Measurements from ENCODE around the gene TAS1R3.

The TAS1R3 gene

DNA sequence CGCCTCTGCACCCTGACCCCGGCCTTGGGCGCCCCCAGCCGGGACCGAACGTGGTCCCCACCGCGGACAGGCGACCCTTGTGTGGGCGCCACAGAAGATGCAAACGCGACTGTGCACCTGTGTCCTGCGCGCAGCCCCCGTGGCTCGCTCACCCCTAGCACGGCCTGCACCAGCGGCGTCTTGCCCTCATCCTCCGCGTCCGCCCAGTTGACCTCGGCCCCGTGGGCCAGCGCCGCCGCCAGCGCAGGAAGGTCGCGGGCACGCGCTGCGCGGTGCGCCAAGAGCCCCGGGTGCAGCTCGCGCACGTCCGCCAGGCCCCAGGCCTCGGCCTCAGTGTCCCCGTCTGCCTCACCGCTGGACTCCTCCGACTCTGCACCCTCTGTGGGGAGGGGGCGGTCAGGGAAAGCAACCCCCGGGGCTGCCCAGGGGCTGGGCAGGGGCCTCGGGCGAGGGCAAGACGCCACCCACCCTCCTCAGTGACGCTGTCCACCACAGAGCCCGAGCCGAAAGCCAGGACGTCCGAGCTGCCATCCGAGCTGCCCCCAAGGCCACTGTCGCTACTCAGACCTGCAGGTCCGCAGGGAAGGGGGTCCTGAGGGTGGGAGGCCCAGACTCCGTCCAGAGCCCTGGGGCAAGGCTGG, 36.7 kb upstream of the TAS1R3 start:
- no peak for DNase-seq (ENCODE audit: low read depth in 2 of 2, low spot score in 1 of 2)

DNA sequence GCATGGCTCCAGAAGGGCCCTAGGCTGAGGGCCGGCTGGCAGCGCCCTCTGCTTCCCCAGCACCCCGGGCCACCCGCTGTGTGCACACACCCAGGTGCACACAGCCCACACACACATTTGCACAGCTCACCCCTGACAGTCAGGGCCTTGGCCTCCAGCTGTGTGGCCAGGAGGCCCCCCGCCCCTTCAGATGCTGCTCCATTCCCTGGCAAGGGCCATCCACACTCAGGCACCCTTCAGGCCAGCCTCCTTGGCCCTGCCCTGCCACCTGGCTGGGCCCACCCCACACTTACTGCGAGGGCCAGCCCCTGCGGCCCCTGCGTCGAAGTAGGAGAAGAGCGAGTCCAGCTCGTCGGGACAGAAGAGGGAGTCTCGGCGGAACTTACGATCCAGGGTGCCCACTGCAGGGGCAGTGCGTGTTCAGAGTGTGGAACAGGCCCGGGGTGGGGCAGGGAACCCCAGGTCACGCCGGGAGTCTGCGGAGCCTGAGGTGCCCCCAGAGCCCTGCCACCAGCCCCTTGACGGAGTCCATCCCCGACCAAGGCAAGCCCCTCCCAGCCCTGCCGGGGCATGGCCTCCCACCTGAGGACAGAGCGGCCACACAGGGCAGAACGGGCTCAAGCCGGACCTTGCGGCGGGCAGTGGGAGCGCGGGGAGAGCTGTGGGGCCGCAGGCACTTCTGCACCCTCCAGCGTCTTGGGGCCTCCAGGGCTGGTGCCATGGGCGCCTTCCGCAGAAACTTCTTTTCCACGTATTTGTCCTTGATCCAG, 35.7 kb upstream of the TAS1R3 start:
- no peak for DNase-seq (ENCODE audit: low read depth in 2 of 2, low spot score in 1 of 2)

DNA sequence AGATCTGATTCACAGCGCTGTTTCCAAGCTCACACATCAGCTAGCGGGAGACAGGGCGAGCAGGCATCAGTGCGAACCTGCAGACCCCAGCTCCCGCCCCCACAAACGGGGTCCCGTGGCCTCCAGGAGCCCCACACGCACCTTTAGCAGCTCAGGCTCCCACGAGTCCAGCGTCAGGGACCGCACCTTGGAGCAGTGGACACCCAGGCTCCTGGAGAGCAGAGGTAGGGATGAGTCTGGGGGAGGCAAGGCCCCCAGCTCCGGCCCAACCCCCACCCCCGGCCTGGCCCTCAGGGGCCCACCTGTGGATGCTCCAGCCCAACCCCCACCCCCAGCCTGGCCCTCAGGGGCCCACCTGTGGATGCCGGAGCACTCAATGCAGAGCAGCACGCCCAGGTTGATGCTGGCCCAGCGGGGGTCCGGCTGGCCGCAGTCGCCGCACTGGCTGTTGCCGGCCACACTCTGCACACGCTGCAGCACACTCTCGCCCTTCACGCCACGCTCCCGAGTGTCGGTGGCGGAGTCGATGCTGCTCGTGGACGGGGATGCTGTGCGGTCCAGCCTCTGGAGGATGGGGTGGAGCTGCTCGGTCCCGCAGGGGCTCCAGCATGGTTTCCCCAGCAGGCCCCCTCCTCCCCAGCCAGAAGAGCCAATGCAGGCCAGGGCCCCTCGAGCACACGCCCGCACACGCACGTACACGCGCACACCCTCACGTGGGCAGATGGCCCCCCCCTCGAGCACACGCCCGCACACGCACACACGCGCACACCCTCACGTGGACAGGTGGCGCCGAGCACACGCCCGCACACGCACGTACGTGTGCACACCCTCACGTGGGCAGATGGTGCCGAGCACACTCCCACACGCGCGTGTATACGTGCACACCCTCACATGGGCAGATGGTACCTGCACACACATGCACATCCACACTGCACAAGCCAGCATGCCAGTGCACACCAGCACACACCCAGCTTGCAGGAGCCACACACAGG, 34.7 kb upstream of the TAS1R3 start:
- DNase-seq (ENCODE audit: low read depth in 2 of 2, low spot score in 1 of 2), result no peak

DNA sequence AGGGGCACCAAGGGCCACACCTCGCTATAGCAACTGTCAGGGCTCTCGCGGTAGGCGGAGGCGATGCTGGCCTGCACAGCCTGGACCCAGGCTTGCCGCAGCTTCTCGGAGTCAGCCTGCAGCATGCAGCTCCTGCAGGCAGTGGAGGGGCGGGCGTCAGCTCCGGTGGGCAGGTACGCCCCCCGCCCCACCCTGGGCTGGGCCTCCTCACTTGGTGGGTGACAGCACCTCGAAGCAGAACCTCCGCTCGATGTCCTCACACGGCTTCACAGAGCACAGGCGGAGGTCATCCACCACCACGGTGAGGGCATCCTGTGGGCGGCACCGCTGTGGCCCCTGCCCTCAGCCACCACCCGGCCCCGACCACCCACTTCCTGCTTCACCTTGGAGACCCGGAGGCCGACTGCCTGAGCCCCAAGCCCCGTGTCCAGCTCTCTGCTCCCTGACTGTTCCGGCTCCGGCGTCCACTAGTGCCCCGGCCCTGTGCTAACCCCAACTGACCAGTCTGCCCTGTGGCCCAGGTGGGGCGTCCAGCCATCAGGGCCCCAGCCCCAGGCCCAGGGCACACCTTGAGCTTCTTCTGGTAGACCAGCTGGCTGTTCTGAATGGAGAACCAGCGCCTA, 33.2 kb upstream of the TAS1R3 start:
- no peak for DNase-seq (ENCODE audit: low read depth in 2 of 2, low spot score in 1 of 2)

DNA sequence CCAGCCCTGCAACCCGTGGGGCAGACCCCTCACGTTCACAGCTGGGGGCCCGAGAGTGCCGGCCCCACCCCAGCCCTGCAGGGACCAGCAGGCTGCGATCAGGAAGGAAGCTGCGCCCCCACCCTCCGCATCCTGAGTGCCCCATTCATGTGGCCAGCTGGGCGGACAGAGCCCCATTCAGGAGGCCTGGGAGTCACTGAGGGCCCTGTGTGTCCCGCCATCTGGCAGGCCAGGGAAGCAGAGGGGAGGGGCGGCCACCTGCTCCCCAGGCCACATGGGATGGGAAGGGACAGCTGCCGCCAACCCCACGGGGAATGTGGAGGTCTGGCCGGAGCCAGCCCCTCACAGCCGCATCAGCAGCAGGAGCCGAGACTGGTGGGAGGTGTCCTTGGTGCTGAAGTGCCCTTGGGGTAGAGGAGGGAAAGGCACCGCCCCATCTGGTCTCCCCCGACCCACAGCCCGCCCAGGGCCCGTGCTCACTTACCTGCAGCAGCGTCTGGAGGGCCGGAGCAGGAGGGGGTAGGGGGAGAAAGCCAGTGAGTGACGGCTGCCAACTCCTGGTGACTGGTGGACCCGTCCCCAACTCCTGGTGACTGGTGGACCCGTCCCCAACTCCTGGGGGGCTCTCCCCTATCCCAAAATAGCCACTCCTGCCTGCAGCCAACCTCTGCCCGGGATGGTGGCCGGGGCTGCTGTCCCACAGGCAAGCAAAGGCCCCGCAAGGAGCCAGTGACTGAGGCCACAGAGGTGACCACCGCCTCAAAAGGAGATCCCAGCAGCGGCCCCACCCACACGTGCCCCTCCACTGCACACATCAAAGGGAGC, 32.0 kb upstream of the TAS1R3 start:
- DNase-seq (ENCODE audit: low read depth in 2 of 2, low spot score in 1 of 2), result no peak

DNA sequence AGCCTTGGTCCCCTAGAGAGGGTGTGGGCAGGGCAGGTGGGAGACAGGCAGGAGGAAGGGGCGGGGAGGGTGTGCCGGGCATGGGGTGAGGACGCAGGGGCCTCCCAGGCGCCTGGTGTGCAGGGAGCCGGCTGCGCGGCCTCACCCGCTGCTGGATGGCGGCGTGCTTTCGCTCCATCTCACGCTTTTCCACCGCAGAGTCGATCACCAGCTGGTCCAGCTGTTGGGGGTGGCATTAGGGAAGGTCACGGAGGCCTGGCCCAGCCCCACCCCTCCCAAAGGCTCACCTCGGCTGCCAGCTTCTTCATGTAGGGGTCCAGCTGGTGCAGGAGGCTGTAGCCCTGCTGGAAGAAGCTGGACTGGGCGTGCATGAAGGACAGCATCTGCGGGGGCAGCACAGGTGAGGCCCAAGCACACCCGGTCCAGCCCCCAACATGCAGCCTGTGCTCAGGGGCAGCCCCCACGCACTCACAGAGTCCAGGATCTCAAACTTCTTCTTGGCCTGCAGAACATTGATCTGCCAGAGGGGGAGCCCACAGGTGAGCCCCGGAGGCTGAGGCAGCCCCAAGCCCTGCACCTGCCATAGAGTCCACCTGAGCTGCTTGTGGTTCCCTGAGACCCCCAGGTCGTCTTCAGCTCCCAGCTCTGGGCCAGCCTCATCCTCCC, 31.3 kb upstream of the TAS1R3 start:
- DNase-seq (ENCODE audit: low read depth in 2 of 2, low spot score in 1 of 2), result no peak

DNA sequence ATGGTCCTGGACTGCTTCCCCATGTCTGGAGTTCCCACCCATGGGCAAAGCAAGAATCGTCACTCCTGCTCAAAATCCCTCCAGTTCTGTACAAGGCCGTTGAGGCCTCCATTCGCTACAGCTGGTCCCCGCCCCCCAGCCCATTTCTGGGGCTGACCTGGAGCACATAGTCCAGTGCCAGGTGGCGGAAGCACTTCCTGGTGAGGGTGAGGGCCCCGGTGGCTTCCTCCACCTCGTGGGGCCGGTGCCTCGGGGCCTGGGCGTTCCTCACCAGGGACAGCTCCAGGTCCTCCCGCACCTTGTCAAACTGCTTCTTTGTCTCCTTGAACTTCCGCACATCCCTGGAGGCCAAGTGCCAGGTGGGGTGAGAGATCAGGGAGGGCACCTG, 30.7 kb upstream of the TAS1R3 start:
- DNase-seq (ENCODE audit: low read depth in 2 of 2, low spot score in 1 of 2), result no peak

DNA sequence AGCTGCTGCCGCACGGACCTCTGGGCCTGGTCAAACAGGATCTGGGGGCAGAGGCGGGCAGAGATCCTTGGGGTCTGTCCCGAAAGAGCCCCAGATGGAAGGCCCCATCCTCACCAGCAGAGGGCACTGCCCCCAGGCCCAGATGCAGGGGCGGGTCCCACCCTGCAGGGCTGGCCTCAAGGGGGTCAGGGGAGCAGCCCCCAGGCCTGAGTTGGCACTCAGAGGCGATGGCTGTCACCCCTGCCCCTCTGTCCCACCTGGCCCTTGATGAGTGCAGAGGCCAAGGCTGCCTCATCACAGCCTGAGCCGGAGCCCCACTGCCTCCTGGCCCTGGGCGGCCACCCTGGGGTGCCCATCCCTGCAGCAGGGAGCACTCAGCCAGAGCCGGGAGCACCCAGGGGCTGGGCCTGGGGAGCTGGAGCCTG, 29.1 kb upstream of the TAS1R3 start:
- DNase-seq (ENCODE audit: low read depth in 2 of 2, low spot score in 1 of 2), result no peak

DNA sequence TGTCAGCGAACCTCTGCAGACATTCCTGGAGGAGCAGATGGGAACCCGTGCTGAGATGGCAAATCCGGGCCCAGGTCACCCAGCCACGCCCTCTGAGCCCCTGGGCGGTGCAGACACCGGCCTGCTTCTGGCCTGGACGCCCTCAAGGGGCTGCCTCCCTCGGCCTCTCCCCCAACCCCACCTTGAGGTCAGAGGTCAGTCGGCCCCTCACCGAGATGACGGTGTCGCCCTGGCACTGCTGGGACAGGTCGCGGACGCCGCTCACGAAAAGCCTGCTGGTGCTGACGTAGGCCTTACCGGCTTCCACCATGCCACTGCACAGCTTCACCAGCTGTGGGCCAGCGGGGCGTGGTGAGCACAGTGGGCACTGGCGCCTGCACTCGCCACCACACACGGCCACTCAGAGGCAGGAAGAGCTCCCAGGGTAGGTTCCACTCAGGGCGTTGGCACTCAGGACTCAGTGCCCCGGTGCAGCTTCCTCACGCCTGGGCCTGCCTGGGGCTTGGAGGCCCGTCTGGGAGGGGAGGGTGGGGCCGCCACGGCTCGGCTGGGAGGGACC, 28.1 kb upstream of the TAS1R3 start:
- DNase-seq (ENCODE audit: low read depth in 2 of 2, low spot score in 1 of 2), result no peak

DNA sequence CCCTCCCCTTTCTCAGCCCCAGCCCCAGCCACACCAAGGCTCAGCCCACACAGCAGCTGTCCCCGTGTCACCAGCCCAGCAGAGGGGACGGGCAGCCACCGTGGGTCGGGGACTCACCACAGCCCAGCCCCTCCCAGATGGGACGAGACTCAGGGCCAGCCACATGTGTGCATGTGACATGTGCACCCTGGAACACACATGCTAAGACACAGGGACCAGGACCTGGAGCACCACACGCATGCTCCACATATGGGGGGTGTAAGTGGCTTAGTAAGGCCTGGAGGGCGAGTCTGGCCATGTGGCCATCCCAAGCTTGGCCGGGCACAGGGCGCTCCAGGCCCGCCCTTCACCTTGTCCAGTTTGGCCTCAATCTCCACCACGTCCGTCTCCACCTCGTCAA, 27.3 kb upstream of the TAS1R3 start:
- DNase-seq (ENCODE audit: low read depth in 2 of 2, low spot score in 1 of 2), result no peak

DNA sequence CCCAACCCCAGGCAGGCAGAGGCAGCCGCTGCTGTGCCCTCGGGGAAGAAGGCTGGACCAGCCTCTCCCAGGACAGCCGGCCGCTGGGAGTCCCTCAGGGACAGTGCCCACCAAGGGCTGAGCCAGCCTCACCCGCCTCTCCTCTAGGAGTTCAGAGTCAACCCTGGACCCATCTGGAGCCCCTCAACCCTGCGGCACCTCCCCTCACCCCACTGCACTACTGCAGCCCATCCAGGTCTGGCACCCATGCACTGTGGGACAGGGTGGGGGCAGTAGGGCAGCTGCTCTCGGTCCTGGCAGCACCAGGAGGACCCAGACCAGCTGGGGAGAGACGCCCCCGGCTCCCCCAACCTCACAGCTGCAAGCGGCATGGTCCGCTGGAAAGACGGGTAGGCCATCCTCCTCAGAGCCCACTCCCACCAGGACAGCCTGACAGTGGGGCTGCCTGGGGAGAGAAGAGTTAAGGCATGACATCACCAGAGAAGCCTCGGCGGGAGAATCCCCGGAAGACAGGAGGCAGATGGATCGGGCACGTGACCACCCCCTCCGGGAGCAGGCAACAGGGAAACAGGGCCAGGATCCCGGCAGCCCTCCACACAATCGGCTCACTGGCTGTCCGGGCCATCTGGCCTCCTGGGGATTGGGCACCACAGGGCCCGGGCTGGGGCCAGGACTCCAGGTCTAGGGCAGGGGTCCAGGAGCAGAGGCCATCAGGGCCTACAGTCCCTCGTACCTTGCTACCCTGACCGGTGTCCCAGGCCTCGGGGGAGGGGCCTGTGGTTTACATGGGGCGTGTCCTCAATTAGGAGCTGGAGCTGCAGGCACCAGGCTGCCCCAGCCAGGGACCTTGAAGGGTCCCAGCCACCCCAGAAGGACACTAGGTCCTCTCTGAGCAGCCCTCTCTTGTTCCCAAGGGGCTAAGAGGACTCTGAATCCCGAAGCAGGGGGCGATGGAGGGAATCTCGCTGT, 26.5 kb upstream of the TAS1R3 start:
- no peak for DNase-seq (ENCODE audit: low read depth in 2 of 2, low spot score in 1 of 2)

DNA sequence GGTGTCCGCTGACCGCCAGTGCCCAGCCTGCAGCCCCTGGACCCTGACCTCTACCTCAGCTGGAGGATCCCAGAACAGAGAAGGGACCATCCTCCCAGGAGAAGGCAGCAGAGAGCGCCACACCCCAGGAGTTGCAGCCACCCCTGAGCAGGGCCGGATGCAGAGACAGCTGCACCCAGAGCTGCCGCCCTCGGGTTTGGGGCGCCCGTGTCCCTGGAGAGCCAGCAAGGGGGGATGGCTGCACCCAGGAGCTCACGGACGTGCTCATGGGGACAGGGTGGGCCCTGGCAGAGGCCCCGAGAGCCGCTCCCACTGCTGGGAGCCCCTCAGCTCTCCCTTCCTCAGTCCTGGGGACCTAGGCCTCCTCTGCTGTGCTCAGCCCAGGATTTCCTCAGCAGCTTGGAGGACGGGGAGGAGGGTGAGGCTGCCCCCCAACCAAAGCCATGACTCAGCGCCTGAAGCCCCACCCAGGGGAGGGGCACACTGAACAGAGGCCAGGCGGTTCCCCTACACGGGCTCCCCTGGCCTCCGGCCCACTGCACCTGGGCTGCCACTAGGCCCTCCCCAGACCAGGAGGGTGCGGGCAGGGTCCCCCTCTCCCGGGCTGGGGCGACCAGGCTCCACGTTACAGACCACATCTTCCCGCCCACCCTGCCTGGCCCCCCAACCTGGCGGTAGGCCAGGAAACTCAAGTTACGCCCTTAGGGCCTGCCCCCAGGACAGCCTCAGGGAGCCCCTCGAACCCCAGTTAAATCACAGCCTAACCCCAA, 25.6 kb upstream of the TAS1R3 start:
- peak; percentile 51 to 67 for DNase-seq (ENCODE audit: low read depth in 2 of 2, low spot score in 1 of 2)

DNA sequence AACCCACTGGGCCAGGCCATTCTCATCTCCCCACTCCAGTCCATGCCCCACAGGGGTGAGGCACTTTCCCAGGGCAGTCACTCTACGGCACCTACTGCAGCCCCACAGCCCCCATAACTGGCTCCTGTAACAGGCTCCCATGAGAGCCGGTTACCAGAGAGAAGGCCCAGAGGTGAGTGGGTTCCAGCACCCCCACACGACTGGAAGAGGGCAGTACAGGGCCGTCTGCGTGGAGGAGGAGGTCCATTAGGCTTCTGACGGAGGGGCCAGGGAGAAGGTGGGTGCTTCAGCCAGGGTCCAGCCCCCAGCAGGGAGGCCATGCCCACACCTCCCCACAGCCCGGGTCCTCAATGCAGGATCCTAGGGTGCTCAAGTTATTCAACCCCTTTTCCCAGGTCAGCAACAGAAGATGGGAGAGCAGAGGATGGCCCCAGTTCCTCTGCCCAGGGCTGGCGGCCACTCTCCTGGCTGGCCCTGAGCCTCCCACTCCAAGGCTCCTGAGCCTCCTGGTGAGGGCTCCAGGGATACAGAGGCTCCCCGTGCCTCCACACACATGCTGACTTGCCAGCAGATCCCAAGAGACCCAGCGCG, 24.9 kb upstream of the TAS1R3 start:
- DNase-seq (ENCODE audit: low read depth in 2 of 2, low spot score in 1 of 2), result no peak

DNA sequence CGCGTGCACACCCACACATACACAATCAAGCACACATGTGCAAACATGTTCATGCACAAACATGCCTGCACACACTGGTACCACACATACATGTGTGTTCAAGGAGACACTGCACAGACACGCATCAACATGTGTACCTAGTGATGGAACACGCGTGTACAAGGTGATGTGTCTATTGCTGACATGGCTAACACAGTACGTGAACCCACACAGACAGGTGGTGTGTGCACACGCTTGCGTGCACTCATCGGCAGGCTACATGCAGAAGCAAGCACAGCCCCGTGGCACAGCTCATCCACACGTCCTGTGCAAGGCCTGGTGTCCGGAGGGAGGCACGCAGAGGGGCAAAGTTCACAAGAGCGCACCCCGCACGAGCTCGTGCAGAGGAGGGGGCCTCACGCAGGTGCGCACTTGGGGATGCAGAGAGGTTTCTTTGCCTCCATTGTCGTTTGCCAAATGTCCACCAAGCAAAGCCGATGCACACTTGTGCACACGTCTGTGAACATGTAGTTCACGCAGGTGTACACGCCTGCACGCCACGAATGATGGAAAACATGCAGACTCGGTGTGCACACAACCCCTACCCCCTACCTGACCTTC, 24.3 kb upstream of the TAS1R3 start:
- DNase-seq (ENCODE audit: low read depth in 2 of 2, low spot score in 1 of 2), result no peak

DNA sequence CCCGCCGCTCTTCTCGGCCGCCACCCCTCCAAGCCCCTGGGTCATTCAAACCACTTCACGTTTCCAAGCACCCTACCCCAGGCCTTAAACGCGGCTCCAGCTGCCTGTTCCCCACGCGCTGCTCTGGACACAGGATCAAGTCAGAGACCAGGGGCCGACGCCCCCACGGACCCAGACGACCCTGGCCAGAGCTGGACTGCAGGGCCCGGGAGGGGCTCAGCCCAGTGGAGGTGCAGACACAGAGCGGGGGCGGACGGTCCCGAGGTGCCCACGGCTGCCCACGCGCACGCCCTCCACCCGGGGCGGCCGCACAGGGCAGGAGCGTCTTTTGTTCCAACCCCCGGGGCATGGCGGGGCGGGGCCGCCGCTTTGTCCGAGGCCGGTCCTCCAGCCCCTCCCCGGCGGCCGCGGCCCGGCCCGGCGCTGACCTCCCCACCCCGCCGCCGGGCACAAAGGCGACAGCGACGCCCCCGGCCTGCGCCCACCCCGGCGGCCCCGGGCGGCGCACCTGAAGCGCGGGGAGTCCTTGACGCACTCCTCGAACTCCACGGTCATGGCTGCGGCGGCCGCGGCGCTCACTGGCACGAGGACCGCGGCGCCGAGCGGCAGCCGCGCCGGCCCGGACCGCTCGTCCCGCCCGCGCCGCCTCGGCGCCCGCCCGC, 23.7 kb upstream of the TAS1R3 start:
- no peak for DNase-seq (ENCODE audit: low read depth in 2 of 2, low spot score in 1 of 2)

Measured in stimulated activated CD8-positive, alpha-beta memory T cell treated with anti-CD3 and anti-CD28 coated beads, Interleukin-4, amount 100 ng/mL, for 4 hours (primary cell).